Fibroblast of lung (primary cell): Measurements from ENCODE around the gene STXBP6. TPM values are rescaled to one million over a fixed set of nuclear protein-coding genes. Genes with fewer than 3 reads are reported as not detected.

Experiments
- DNase-seq, 2 donors: peaks; one replicate each; pipeline versions ENCODE4 v3.0.0 to v3.0.0-alpha.2; 2010; ENCODE audit warnings: low read depth in 2 of 2
- H2AFZ ChIP-seq: 2 replicates; pipeline ENCODE4 v1.5.1; 2012; ENCODE audit warnings: low read length, control low read depth, inconsistent platforms
- H3K27ac ChIP-seq: 2 replicates; pipeline ENCODE4 v1.5.1; 2011; ENCODE audit warnings: low read length, control low read depth; ENCODE audit not compliant: insufficient read depth
- H3K27me3 ChIP-seq: 2 replicates; pipeline ENCODE4 v1.5.1; 2011; ENCODE audit warnings: mild to moderate bottlenecking, low read length; ENCODE audit not compliant: control insufficient read depth, insufficient read depth
- H3K36me3 ChIP-seq: 2 replicates; pipeline ENCODE4 v1.5.1; 2011; ENCODE audit warnings: low read length; ENCODE audit not compliant: control insufficient read depth, insufficient read depth
- H3K4me1 ChIP-seq: 2 replicates; pipeline ENCODE4 v1.5.1; 2011; ENCODE audit warnings: low read length; ENCODE audit not compliant: control insufficient read depth, insufficient read depth; ENCODE audit errors: extremely low read depth
- H3K4me2 ChIP-seq: 2 replicates; pipeline ENCODE4 v1.5.1; 2011; ENCODE audit warnings: low read length, control low read depth; ENCODE audit not compliant: insufficient read depth; ENCODE audit errors: extremely low read depth
- H3K4me3 ChIP-seq, 4 experiments: fragments of 200-600 bp in 1 of 4; sonication (generic) in 1 of 4; replicated peaks in 1 of 4; 2 replicates each; pipeline ENCODE4 v1.5.1; 2011 to 2016; ENCODE audit warnings: low read length in 4 of 4, low read depth in 3 of 4, mild to moderate bottlenecking in 3 of 4, control low read depth in 2 of 4, inconsistent platforms in 1 of 4, mixed read lengths in 1 of 4; ENCODE audit not compliant: insufficient read depth in 1 of 4; ENCODE audit errors: control extremely low read depth in 1 of 4
- H3K79me2 ChIP-seq: 2 replicates; pipeline ENCODE4 v1.5.1; 2012; ENCODE audit warnings: mild to moderate bottlenecking, low read length, inconsistent platforms; ENCODE audit not compliant: control insufficient read depth, insufficient read depth
- H3K9ac ChIP-seq: 2 replicates; pipeline ENCODE4 v1.5.1; 2011; ENCODE audit warnings: mild to moderate bottlenecking, low read length, control low read depth; ENCODE audit not compliant: insufficient read depth
- H3K9me3 ChIP-seq: 2 replicates; pipeline ENCODE4 v1.5.1; 2012; ENCODE audit warnings: low read depth, low read length; ENCODE audit not compliant: control insufficient read depth, insufficient read depth
- H4K20me1 ChIP-seq: 2 replicates; pipeline ENCODE4 v1.5.1; 2011; ENCODE audit warnings: low read length; ENCODE audit not compliant: control insufficient read depth, insufficient read depth; ENCODE audit errors: extremely low read depth
- EZH2 ChIP-seq: IDR thresholded peaks from 2 replicates; pipeline ENCODE4 v1.5.1; 2012; ENCODE audit warnings: low read length, control low read depth, mild to moderate bottlenecking; ENCODE audit errors: missing control alignments
- polyA plus RNA-seq, 2 donors: library from polyadenylated mRNA; depleted of rRNA in 1 of 2; stranded (reverse) in 1 of 2; unstranded in 1 of 2; fragments of >200 nt; gene quantifications; 2 replicates each; pipeline ENCODE4 v1.2.1, GENCODE V29; 2011 to 2012; ENCODE audit warnings: missing spikeins in 1 of 2
- total RNA-seq: library from RNA; depleted of rRNA; stranded (reverse); fragments of >200 nt; gene quantifications from 2 replicates; pipeline ENCODE4 v1.2.1, GENCODE V29; 2014
- TF ChIP-seq, protein P1 (sequence below), 2 donors: IDR thresholded peaks in 1 of 2; conservative IDR thresholded peaks in 1 of 2; 1 replicate in 1 of 2; 2 replicates in 1 of 2; pipeline ENCODE4 v1.5.1; 2011 to 2012; ENCODE audit warnings: low read length in 2 of 2, control low read depth in 1 of 2, inconsistent platforms in 1 of 2, low read depth in 1 of 2, mild to moderate bottlenecking in 1 of 2

The STXBP6 gene
- total and polyA plus RNA-seq, 2 donors (not counting 1 experiment from before 2014, with no cell fraction given): 4.5 to 17.8 TPM

DNA sequence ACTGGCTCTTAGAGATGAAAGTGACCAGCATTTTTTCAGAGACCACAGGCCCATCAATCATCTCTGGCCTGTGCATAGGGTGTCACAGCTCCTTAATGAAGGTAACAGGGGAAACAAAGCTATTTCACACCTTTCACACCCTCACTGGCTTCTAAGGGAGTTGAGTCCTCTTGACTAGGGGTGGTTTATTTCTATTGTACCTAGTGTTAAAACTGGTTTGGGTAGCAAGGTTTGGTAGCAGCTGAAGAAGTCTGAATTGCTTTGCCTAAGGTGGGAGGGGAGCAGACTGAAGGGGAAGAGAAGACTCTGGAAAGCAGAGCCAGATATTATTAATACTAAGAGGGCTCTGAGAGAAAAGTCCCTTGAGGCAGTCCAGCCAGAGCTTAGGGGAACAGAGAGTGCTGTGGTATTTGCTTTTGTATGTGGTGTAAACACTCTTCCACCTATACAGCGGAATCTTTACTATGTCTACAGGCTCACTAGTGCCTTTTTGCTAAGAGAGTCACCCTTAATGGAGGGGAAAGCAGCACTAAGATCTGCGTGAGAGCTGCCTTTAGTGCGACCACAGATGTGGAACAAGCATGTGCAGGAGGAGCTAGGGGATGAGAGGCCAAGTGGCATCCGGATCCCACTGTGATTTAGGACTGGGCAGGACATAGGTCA, 95.8 kb downstream of the STXBP6 start:
- Histone ChIP-seq H3K4me3 (no peak overlapping the region), H3K27ac (no peak overlapping the region), H2AFZ (no peak overlapping the region), H3K36me3 (no peaks in the 10 kb centered on the region), H3K79me2 (no peaks in the 10 kb centered on the region), H4K20me1 (no peaks in the 10 kb centered on the region), H3K9ac (no peak overlapping the region), H3K27me3 (no peaks in the 10 kb centered on the region), H3K4me2 (no peak overlapping the region), H3K4me1 (no peaks in the 10 kb centered on the region), H3K9me3 (no peaks in the 10 kb centered on the region)
- TF ChIP-seq, protein P1, sequence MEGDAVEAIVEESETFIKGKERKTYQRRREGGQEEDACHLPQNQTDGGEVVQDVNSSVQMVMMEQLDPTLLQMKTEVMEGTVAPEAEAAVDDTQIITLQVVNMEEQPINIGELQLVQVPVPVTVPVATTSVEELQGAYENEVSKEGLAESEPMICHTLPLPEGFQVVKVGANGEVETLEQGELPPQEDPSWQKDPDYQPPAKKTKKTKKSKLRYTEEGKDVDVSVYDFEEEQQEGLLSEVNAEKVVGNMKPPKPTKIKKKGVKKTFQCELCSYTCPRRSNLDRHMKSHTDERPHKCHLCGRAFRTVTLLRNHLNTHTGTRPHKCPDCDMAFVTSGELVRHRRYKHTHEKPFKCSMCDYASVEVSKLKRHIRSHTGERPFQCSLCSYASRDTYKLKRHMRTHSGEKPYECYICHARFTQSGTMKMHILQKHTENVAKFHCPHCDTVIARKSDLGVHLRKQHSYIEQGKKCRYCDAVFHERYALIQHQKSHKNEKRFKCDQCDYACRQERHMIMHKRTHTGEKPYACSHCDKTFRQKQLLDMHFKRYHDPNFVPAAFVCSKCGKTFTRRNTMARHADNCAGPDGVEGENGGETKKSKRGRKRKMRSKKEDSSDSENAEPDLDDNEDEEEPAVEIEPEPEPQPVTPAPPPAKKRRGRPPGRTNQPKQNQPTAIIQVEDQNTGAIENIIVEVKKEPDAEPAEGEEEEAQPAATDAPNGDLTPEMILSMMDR (conservative IDR thresholded peaks at IDR 0.05 in 1 of 2, IDR thresholded peaks at IDR 0.05 in 1 of 2; ENCODE audit: low read depth in 1 of 2, low read length in 2 of 2): no peak
- no peak for TF ChIP-seq EZH2
- no peak for DNase-seq

DNA sequence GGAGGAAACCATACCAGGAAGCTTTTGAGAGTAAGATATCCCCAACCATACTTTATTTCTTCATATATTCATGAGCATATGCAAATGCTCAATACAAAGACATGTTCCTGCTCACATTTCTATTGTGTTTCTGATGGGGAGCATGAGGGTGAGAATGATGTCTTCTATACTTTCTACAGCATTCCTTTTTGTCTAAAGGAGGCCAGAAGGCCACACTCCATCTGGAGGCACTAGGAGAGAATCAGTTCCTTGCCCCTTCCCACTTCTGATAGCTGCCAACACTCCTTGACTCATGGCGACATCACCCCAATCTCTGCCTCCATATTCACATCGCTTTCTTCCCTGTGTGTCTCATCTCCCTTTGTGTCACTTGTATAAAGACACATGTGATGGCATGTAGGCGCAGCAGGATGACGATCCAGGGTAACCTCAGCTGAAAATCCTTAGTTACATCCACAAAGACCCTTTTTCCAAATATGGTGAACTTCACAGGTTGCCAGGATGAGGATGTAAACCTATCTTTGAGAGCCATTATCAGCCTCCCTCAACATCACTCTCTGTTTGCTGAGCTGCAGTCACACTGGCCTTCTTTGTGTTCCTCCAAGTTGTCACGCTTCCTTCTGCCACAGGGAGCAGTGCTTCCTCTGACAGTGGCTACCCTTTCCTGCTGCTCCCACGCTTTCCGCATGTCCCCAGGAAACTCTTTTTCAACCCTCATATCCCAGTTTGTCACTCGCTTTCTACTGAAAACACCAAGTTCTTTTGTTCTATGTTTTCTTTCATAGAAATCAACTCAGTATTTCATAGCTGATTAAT, 96.9 kb downstream of the STXBP6 start:
- Histone ChIP-seq H3K4me3 (no peak overlapping the region), H3K79me2 (no peaks in the 10 kb centered on the region), H3K4me2 (no peak overlapping the region), H3K27me3 (no peaks in the 10 kb centered on the region), H2AFZ (no peak overlapping the region), H3K9ac (no peak overlapping the region), H3K36me3 (no peaks in the 10 kb centered on the region), H3K9me3 (no peaks in the 10 kb centered on the region), H4K20me1 (no peaks in the 10 kb centered on the region), H3K4me1 (no peaks in the 10 kb centered on the region), H3K27ac (no peak overlapping the region)
- DNase-seq: no peak
- TF ChIP-seq, protein P1 (conservative IDR thresholded peaks at IDR 0.05 in 1 of 2, IDR thresholded peaks at IDR 0.05 in 1 of 2; ENCODE audit: low read depth in 1 of 2, low read length in 2 of 2): no peak
- TF ChIP-seq EZH2: no peak

DNA sequence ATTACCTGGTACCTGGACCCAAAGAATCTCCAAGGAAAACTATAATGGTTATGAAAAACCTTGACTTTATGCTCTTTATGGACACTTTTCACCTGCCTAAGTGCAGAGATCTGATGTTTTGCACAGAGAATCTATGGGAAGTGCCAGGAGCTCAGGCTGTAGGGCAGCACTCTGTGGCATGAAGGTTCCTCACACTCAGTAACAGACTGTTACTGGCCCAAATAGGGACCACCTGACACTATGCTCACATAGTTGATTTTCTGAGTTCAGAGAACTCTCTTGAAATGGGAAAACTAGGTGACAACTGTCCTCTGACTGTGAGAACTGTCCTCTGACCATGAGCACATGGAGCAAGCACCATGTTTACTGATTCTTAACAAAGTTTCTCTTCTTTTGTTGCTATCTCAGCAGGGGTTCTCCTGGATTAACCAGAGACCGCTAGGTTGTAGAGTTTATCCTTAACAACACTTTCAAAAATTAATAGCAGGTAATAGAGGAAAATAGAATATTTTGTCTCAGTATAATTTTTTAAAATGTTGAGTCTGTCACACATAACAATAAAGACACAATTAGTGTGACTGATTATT, 101.6 kb downstream of the STXBP6 start:
- Histone ChIP-seq H2AFZ (no peak overlapping the region), H3K9me3 (no peaks in the 10 kb centered on the region), H3K27me3 (no peaks in the 10 kb centered on the region), H3K27ac (no peak overlapping the region), H3K4me2 (no peak overlapping the region), H3K4me3 (no peak overlapping the region), H3K9ac (no peak overlapping the region), H3K79me2 (no peaks in the 10 kb centered on the region), H4K20me1 (no peaks in the 10 kb centered on the region), H3K36me3 (no peaks in the 10 kb centered on the region), H3K4me1 (no peaks in the 10 kb centered on the region)
- DNase-seq: no peak
- TF ChIP-seq, protein P1 (conservative IDR thresholded peaks at IDR 0.05 in 1 of 2, IDR thresholded peaks at IDR 0.05 in 1 of 2; ENCODE audit: low read depth in 1 of 2, low read length in 2 of 2): no peak
- TF ChIP-seq EZH2: no peak
